ENCODE data around the gene DIDO1. TPM values are rescaled to one million over a fixed set of nuclear protein-coding genes. Genes with fewer than 3 reads are reported as not detected.

Gene DIDO1
- total RNA-seq, 1 donor from 2014 or later = 89.1 TPM

- H3K4me3 Mint-ChIP-seq = peak overlapping the region; percentile 52
- H3K27ac Mint-ChIP-seq = peak overlapping the region; percentile 37
- TF ChIP-seq CTCF (IDR thresholded peaks at IDR 0.05) = no peak
- no peaks in the 10 kb centered on the region for H3K9me3 Mint-ChIP-seq
- ATAC-seq (ENCODE audit: low read depth) = no peak
- H3K27me3 Mint-ChIP-seq = no peaks in the 10 kb centered on the region
- peaks cover 41% of the 10 kb centered on the region for H3K36me3 Mint-ChIP-seq (ENCODE audit: low read depth)
- DNase-seq = no peak
- H3K4me1 Mint-ChIP-seq = peaks cover 36% of the 10 kb centered on the region
- ChIA-PET POLR2A (interaction anchor here (1.3 kb wide), 1 partner anchor 14 kb away, joined by 4 read pairs; the partner anchor contains the start of gene GID8), CTCF (no interaction called here)
- intact Hi-C loops (cut with micrococcal nuclease) = loop anchor here (10.0 kb wide), 1 partner anchor 63 kb away; no protein-coding TSS in a partner anchor
These were observed 25.0 kb upstream of the DIDO1 start for GRCh38 chr20:62951143-62951895.

GRCh38 chr20:62950741-62951140 is 24.4 kb upstream of the DIDO1 start:
- Mint-ChIP-seq H3K4me1 (peaks cover 34% of the 10 kb centered on the region), H3K9me3 (no peaks in the 10 kb centered on the region), H3K27ac (no peak overlapping the region), H3K36me3 (ENCODE audit: low read depth) (peaks cover 47% of the 10 kb centered on the region), H3K27me3 (no peaks in the 10 kb centered on the region), H3K4me3 (no peak overlapping the region)
- CTCF ChIA-PET = interaction anchor here (0.6 kb wide), 1 partner anchor 43 kb away, joined by 3 read pairs; no protein-coding TSS in a partner anchor
- ATAC-seq (ENCODE audit: low read depth) = no peak
- DNase-seq = no peak
- intact Hi-C loops (cut with micrococcal nuclease) = loop anchor here (10.0 kb wide), 1 partner anchor 64 kb away; no protein-coding TSS in a partner anchor
- POLR2A ChIA-PET = interaction anchor here (1.3 kb wide), 1 partner anchor 13 kb away, joined by 4 read pairs; the partner anchor contains the start of gene GID8
- TF ChIP-seq CTCF (IDR thresholded peaks at IDR 0.05) = no peak

GRCh38 chr20:62949962-62950361 is 23.7 kb upstream of the DIDO1 start:
- no peak overlapping the region for H3K27ac Mint-ChIP-seq
- no peak for DNase-seq
- H3K4me3 Mint-ChIP-seq = no peak overlapping the region
- no peak for ATAC-seq (ENCODE audit: low read depth)
- POLR2A ChIA-PET = interaction anchor here (0.6 to 1.3 kb wide), 2 partner anchors 12 to 606 kb away, joined by 4 to 5 read pairs; partner anchors contain the start of gene GID8
- H3K27me3 Mint-ChIP-seq = no peaks in the 10 kb centered on the region
- H3K9me3 Mint-ChIP-seq = no peaks in the 10 kb centered on the region
- peaks cover 55% of the 10 kb centered on the region for H3K36me3 Mint-ChIP-seq (ENCODE audit: low read depth)
- intact Hi-C loops (cut with micrococcal nuclease) = loop anchor here (10.0 kb wide), 1 partner anchor 65 kb away; no protein-coding TSS in a partner anchor
- CTCF ChIA-PET = interaction anchor here (0.6 to 1.5 kb wide), 2 partner anchors 23 to 42 kb away, joined by 3 to 4 read pairs; no protein-coding TSS in a partner anchor
- peaks cover 30% of the 10 kb centered on the region for H3K4me1 Mint-ChIP-seq
- TF ChIP-seq CTCF (IDR thresholded peaks at IDR 0.05) = no peak

GRCh38 chr20:62949153-62949821 is 23.0 kb upstream of the DIDO1 start:
- peaks cover 25% of the 10 kb centered on the region for H3K4me1 Mint-ChIP-seq
- ChIA-PET POLR2A (interaction anchor here (0.6 to 1.3 kb wide), 4 partner anchors 50 to 606 kb away, joined by 3 to 5 read pairs (median 4); no protein-coding TSS in a partner anchor), CTCF (interaction anchor here (1.5 kb wide), 1 partner anchor 23 kb away, joined by 4 read pairs; no protein-coding TSS in a partner anchor)
- no peaks in the 10 kb centered on the region for H3K9me3 Mint-ChIP-seq
- ATAC-seq (ENCODE audit: low read depth) (no peak), DNase-seq (no peak)
- TF ChIP-seq CTCF (IDR thresholded peaks at IDR 0.05) = no peak
- H3K27me3 Mint-ChIP-seq = no peaks in the 10 kb centered on the region
- H3K36me3 Mint-ChIP-seq (ENCODE audit: low read depth) = peaks cover 62% of the 10 kb centered on the region
- intact Hi-C loops (cut with micrococcal nuclease) = no loop called here
- H3K27ac Mint-ChIP-seq = no peak overlapping the region
- H3K4me3 Mint-ChIP-seq = no peak overlapping the region

All from activated B cell treated with CpG ODN at 0.5 μM for 24 hours (primary cell).